HepG2 (cell line): ENCODE measurements around the gene FITM1. TPM values are rescaled to one million over a fixed set of nuclear protein-coding genes. Genes with fewer than 3 reads are reported as not detected.

ENCODE experiments used
- ATF7 ChIP-seq, 2 experiments: fragments of 450-650 bp in 1 of 2; sonication (generic) in 1 of 2; formaldehyde crosslinking in 1 of 2; IDR thresholded peaks; 2 replicates each; pipeline versions ENCODE4 v1.4.0 to v1.6.1; 2016 to 2020; ENCODE audit warnings: antibody characterized with exemption in 1 of 2, mild to moderate bottlenecking in 1 of 2, missing genetic modification reagents in 1 of 2
- BRD4 ChIP-seq: sonication (generic); formaldehyde crosslinking; IDR thresholded peaks from 2 replicates; pipeline ENCODE4 v1.4.0; 2020; ENCODE audit warnings: missing genetic modification reagents
- EED ChIP-seq: sonication (generic); formaldehyde crosslinking; IDR thresholded peaks from 2 replicates; pipeline ENCODE4 v1.5.0; 2020; ENCODE audit warnings: mild to moderate bottlenecking, missing genetic modification reagents
- KLF13 ChIP-seq: sonication (generic); formaldehyde crosslinking; IDR thresholded peaks from 2 replicates; pipeline ENCODE4 v1.4.0; 2020; ENCODE audit warnings: mild to moderate bottlenecking, missing genetic modification reagents
- MXD4 ChIP-seq: IDR thresholded peaks from 2 replicates; pipeline ENCODE4 v1.6.1; 2016; ENCODE audit warnings: mild to moderate bottlenecking, missing biosample characterization, missing genetic modification reagents
- NFIB ChIP-seq: sonication (generic); formaldehyde crosslinking; IDR thresholded peaks from 2 replicates; pipeline ENCODE4 v1.9.0; 2021; ENCODE audit warnings: missing genetic modification reagents, mild to moderate bottlenecking, borderline replicate concordance
- RBFOX2 ChIP-seq: fragments of 200-400 bp; formaldehyde crosslinking; IDR thresholded peaks from 2 replicates; pipeline ENCODE4 v1.6.1; 2017; ENCODE audit warnings: low read depth, mild to moderate bottlenecking, low read length
- SIN3B ChIP-seq: fragments of 150-350 bp; IDR thresholded peaks from 2 replicates; pipeline ENCODE4 v1.6.1; 2014; ENCODE audit warnings: low read length
- SP4 ChIP-seq: sonication (generic); formaldehyde crosslinking; IDR thresholded peaks from 2 replicates; pipeline ENCODE4 v1.8.1; 2023; ENCODE audit warnings: mild to moderate bottlenecking, missing genetic modification reagents
- SRSF4 ChIP-seq: fragments of 200-400 bp; formaldehyde crosslinking; IDR thresholded peaks from one replicate; pipeline ENCODE4 v1.6.1; 2018; ENCODE audit warnings: mild to moderate bottlenecking, low read depth, low read length, moderate library complexity; ENCODE audit not compliant: poor library complexity, severe bottlenecking
- TOE1 ChIP-seq: sonication (generic); formaldehyde crosslinking; IDR thresholded peaks from 2 replicates; pipeline ENCODE4 v1.4.0; 2020; ENCODE audit warnings: mild to moderate bottlenecking, missing genetic modification reagents
- ZFP62 ChIP-seq: sonication (generic); formaldehyde crosslinking; IDR thresholded peaks from 2 replicates; pipeline ENCODE4 v1.4.0; 2020; ENCODE audit warnings: missing genetic modification reagents
- ZNF616 ChIP-seq: sonication (generic); formaldehyde crosslinking; IDR thresholded peaks from 2 replicates; pipeline ENCODE4 v1.5.0; 2020; ENCODE audit warnings: low read depth, mild to moderate bottlenecking, missing genetic modification reagents
- ZNF775 ChIP-seq: sonication (generic); formaldehyde crosslinking; IDR thresholded peaks from 2 replicates; pipeline ENCODE4 v1.4.0; 2020; ENCODE audit warnings: missing genetic modification reagents, mild to moderate bottlenecking, moderate library complexity, borderline replicate concordance
- ZNF850 ChIP-seq: sonication (generic); formaldehyde crosslinking; conservative IDR thresholded peaks from 2 replicates; pipeline ENCODE4 v1.9.0; 2021; ENCODE audit warnings: mild to moderate bottlenecking, missing genetic modification reagents
- polyA plus RNA-seq, 8 experiments: library from polyadenylated mRNA; depleted of rRNA in 3 of 8; stranded (reverse) in 7 of 8; unstranded in 1 of 8; fragments of >200 nt; fragmentation: Illumina TruSeq in 4 of 8; extraction: Trizol in 4 of 8; gene quantifications; 2 replicates each; pipeline versions ENCODE4 v1.2.1 to v1.2.3, GENCODE V29; 2011 to 2016; ENCODE audit warnings: low read depth in 4 of 8, missing spikeins in 1 of 8, mixed read lengths in 1 of 8; ENCODE audit not compliant: insufficient read depth in 1 of 8
- total RNA-seq, 5 experiments: library from RNA; depleted of rRNA; stranded (reverse); fragments of >200 nt; fragmentation: Illumina TruSeq; extraction: Trizol; gene quantifications; 2 replicates each; pipeline ENCODE4 v1.2.3, GENCODE V29; 2016; ENCODE audit warnings: low read depth in 1 of 5
- TF ChIP-seq, protein P1 (sequence below): sonication (generic); formaldehyde crosslinking; IDR thresholded peaks from 2 replicates; pipeline ENCODE4 v1.4.0; 2020; ENCODE audit warnings: missing genetic modification reagents, borderline replicate concordance
- TF ChIP-seq, protein P2 (sequence below): sonication (generic); formaldehyde crosslinking; IDR thresholded peaks from 2 replicates; pipeline ENCODE4 v1.5.0; 2020; ENCODE audit warnings: missing genetic modification reagents
- TF ChIP-seq, protein P3 (sequence below): sonication (generic); formaldehyde crosslinking; IDR thresholded peaks from 2 replicates; pipeline ENCODE4 v1.8.1; 2023; ENCODE audit warnings: mild to moderate bottlenecking, missing genetic modification reagents
- TF ChIP-seq, protein P4 (sequence below): sonication (generic); formaldehyde crosslinking; conservative IDR thresholded peaks from 2 replicates; pipeline ENCODE4 v1.5.0; 2020; ENCODE audit warnings: missing genetic modification reagents
- TF ChIP-seq, protein P5 (sequence below): sonication (generic); formaldehyde crosslinking; IDR thresholded peaks from 2 replicates; pipeline ENCODE4 v1.4.0; 2020; ENCODE audit warnings: missing genetic modification reagents

The FITM1 gene
- total and polyA plus RNA-seq, 2 of the 13 experiments (the other 11 are each of a cell fraction or from before 2014, with no cell fraction given) = 2.7 to 5.8 TPM

DNA sequence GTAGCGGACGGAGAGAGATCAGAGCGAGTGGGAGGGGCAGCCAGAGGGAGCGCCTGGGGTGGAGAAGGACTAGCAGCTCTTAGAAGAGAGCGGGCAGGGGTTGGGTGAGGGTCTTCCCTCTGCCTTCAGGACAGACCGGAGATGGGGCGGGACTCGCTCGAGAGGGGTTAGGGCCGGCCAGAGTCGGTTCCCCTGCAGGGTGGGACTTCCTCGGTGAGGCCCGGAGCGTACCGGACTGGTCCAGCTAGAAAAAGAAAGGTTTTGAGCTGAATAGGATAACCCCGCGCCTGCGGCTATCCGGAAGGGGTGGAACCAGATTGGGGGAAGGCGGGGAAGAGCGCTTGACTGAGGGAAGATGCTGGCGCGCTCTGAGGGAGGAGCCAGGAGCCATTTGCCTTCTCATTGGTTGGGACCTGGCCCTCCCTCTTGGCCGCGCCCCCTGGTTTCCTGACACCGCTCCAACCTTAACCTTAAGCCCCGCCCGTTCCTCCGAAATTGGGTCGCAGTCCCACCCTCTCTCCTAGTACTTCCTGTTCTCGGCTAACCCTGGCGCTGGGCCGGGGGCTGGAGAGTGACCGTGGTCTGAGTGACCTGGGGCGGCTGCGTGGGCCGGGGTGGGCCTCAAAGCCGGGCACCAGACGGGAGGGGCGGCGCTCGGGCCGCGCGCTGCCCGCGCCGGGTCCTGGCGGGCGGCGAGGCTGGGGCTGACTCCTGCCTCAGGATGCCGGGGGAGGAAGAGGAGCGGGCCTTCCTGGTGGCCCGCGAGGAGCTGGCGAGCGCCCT lies 16.7 kb downstream of the FITM1 start, which contains the start of gene RNF31 (continued):
- TF ChIP-seq, protein P1, sequence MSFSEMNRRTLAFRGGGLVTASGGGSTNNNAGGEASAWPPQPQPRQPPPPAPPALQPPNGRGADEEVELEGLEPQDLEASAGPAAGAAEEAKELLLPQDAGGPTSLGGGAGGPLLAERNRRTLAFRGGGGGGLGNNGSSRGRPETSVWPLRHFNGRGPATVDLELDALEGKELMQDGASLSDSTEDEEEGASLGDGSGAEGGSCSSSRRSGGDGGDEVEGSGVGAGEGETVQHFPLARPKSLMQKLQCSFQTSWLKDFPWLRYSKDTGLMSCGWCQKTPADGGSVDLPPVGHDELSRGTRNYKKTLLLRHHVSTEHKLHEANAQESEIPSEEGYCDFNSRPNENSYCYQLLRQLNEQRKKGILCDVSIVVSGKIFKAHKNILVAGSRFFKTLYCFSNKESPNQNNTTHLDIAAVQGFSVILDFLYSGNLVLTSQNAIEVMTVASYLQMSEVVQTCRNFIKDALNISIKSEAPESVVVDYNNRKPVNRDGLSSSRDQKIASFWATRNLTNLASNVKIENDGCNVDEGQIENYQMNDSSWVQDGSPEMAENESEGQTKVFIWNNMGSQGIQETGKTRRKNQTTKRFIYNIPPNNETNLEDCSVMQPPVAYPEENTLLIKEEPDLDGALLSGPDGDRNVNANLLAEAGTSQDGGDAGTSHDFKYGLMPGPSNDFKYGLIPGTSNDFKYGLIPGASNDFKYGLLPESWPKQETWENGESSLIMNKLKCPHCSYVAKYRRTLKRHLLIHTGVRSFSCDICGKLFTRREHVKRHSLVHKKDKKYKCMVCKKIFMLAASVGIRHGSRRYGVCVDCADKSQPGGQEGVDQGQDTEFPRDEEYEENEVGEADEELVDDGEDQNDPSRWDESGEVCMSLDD (CRISPR knock-in tag) = peak; percentile 48; the same call in 1 of the 2 replicates
- peak; percentile 54 for TF ChIP-seq ZNF616 (CRISPR knock-in tag)
- TF ChIP-seq, protein P2, sequence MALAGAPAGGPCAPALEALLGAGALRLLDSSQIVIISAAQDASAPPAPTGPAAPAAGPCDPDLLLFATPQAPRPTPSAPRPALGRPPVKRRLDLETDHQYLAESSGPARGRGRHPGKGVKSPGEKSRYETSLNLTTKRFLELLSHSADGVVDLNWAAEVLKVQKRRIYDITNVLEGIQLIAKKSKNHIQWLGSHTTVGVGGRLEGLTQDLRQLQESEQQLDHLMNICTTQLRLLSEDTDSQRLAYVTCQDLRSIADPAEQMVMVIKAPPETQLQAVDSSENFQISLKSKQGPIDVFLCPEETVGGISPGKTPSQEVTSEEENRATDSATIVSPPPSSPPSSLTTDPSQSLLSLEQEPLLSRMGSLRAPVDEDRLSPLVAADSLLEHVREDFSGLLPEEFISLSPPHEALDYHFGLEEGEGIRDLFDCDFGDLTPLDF = peak; percentile 46
- TF ChIP-seq SP4 (CRISPR knock-in tag) = no peak
- no peak for TF ChIP-seq ZNF775 (CRISPR knock-in tag)
- TF ChIP-seq RBFOX2 = peak; percentile 95
- TF ChIP-seq SIN3B = no peak
- TF ChIP-seq TOE1 (CRISPR knock-in tag) = peak; percentile 63; the same call in 1 of the 2 replicates
- TF ChIP-seq, protein P3, sequence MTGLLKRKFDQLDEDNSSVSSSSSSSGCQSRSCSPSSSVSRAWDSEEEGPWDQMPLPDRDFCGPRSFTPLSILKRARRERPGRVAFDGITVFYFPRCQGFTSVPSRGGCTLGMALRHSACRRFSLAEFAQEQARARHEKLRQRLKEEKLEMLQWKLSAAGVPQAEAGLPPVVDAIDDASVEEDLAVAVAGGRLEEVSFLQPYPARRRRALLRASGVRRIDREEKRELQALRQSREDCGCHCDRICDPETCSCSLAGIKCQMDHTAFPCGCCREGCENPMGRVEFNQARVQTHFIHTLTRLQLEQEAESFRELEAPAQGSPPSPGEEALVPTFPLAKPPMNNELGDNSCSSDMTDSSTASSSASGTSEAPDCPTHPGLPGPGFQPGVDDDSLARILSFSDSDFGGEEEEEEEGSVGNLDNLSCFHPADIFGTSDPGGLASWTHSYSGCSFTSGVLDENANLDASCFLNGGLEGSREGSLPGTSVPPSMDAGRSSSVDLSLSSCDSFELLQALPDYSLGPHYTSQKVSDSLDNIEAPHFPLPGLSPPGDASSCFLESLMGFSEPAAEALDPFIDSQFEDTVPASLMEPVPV (CRISPR knock-in tag) = no peak; the same call in 1 of the 2 replicates
- TF ChIP-seq, protein P4, sequence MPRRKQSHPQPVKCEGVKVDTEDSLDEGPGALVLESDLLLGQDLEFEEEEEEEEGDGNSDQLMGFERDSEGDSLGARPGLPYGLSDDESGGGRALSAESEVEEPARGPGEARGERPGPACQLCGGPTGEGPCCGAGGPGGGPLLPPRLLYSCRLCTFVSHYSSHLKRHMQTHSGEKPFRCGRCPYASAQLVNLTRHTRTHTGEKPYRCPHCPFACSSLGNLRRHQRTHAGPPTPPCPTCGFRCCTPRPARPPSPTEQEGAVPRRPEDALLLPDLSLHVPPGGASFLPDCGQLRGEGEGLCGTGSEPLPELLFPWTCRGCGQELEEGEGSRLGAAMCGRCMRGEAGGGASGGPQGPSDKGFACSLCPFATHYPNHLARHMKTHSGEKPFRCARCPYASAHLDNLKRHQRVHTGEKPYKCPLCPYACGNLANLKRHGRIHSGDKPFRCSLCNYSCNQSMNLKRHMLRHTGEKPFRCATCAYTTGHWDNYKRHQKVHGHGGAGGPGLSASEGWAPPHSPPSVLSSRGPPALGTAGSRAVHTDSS (CRISPR knock-in tag) = peak; percentile 88; the same call in 1 of the 2 replicates
- no peak for TF ChIP-seq SRSF4
- no peak for TF ChIP-seq NFIB (CRISPR knock-in tag)
- peak; percentile 96 for TF ChIP-seq MXD4
- TF ChIP-seq KLF13 (CRISPR knock-in tag) = 0 out of 2 replicates have a peak, but pooled peaks have one; percentile 91
- TF ChIP-seq ZFP62 (CRISPR knock-in tag) = 0 out of 2 replicates have a peak, but pooled peaks have one; percentile 67
- 0 out of 2 replicates have a peak, but pooled peaks have one; percentile 56 for TF ChIP-seq EED
- TF ChIP-seq BRD4 = peak; percentile 94; the same call in 1 of the 2 replicates
- TF ChIP-seq ATF7 (IDR thresholded peaks at IDR 0.05) = no peak
- no peak for TF ChIP-seq ATF7 (CRISPR knock-in tag; IDR thresholded peaks at IDR 0.05)
- TF ChIP-seq, protein P5, sequence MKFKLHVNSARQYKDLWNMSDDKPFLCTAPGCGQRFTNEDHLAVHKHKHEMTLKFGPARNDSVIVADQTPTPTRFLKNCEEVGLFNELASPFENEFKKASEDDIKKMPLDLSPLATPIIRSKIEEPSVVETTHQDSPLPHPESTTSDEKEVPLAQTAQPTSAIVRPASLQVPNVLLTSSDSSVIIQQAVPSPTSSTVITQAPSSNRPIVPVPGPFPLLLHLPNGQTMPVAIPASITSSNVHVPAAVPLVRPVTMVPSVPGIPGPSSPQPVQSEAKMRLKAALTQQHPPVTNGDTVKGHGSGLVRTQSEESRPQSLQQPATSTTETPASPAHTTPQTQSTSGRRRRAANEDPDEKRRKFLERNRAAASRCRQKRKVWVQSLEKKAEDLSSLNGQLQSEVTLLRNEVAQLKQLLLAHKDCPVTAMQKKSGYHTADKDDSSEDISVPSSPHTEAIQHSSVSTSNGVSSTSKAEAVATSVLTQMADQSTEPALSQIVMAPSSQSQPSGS (CRISPR knock-in tag) = no peak; the same call in 1 of the 2 replicates
- TF ChIP-seq ZNF850 (CRISPR knock-in tag) = no peak
